Measurements from ENCODE around the gene KCNAB2. TPM values are rescaled to one million over a fixed set of nuclear protein-coding genes. Genes with fewer than 3 reads are reported as not detected.

The KCNAB2 gene
- total RNA-seq, 1 donor from 2014 or later = 2.7 TPM

- TF ChIP-seq CTCF (IDR thresholded peaks at IDR 0.05; ENCODE audit: insufficient read depth, low read length, poor library complexity, severe bottlenecking) = no peak
- DNase-seq (ENCODE audit: low read depth) = no peak
- H3K27me3 ChIP-seq (ENCODE audit: control insufficient read depth, insufficient read depth, low read length) = peaks cover 14% of the 10 kb centered on the region
- no peaks in the 10 kb centered on the region for H3K36me3 ChIP-seq (ENCODE audit: control insufficient read depth, insufficient read depth, low read length)
- no peak overlapping the region for H3K4me3 ChIP-seq (ENCODE audit: low read depth, low read length)
Observed at GRCh38 chr1:6026095-6026809, 19.4 kb upstream of the KCNAB2 start.

- no peak for TF ChIP-seq CTCF (IDR thresholded peaks at IDR 0.05; ENCODE audit: insufficient read depth, low read length, poor library complexity, severe bottlenecking)
- Histone ChIP-seq H3K27me3 (ENCODE audit: control insufficient read depth, insufficient read depth, low read length) (peaks cover 12% of the 10 kb centered on the region), H3K4me3 (ENCODE audit: low read depth, low read length) (no peak overlapping the region), H3K36me3 (ENCODE audit: control insufficient read depth, insufficient read depth, low read length) (no peaks in the 10 kb centered on the region)
- DNase-seq (ENCODE audit: low read depth) = no peak
Observed at GRCh38 chr1:6027591-6027990, 18.1 kb upstream of the KCNAB2 start.

GRCh38 chr1:6028042-6028850 lies 17.4 kb upstream of the KCNAB2 start:
- Histone ChIP-seq H3K36me3 (ENCODE audit: control insufficient read depth, insufficient read depth, low read length) (no peaks in the 10 kb centered on the region), H3K27me3 (ENCODE audit: control insufficient read depth, insufficient read depth, low read length) (peaks cover 16% of the 10 kb centered on the region), H3K4me3 (ENCODE audit: low read depth, low read length) (no peak overlapping the region)
- TF ChIP-seq CTCF (IDR thresholded peaks at IDR 0.05; ENCODE audit: insufficient read depth, low read length, poor library complexity, severe bottlenecking) = no peak
- DNase-seq (ENCODE audit: low read depth) = no peak

GRCh38 chr1:6029351-6029750 lies 16.3 kb upstream of the KCNAB2 start:
- TF ChIP-seq CTCF (IDR thresholded peaks at IDR 0.05; ENCODE audit: insufficient read depth, low read length, poor library complexity, severe bottlenecking) = no peak
- no peak overlapping the region for H3K4me3 ChIP-seq (ENCODE audit: low read depth, low read length)
- no peaks in the 10 kb centered on the region for H3K36me3 ChIP-seq (ENCODE audit: control insufficient read depth, insufficient read depth, low read length)
- peaks cover 23% of the 10 kb centered on the region for H3K27me3 ChIP-seq (ENCODE audit: control insufficient read depth, insufficient read depth, low read length)
- DNase-seq (ENCODE audit: low read depth) = no peak

GRCh38 chr1:6030132-6030531 lies 15.6 kb upstream of the KCNAB2 start:
- Histone ChIP-seq H3K27me3 (ENCODE audit: control insufficient read depth, insufficient read depth, low read length) (peaks cover 30% of the 10 kb centered on the region), H3K4me3 (ENCODE audit: low read depth, low read length) (no peak overlapping the region), H3K36me3 (ENCODE audit: control insufficient read depth, insufficient read depth, low read length) (no peaks in the 10 kb centered on the region)
- no peak for TF ChIP-seq CTCF (IDR thresholded peaks at IDR 0.05; ENCODE audit: insufficient read depth, low read length, poor library complexity, severe bottlenecking)
- no peak for DNase-seq (ENCODE audit: low read depth)
